HG03196 (cell line): Measurements from ENCODE around the gene PUSL1.

Experiments used
- ATAC-seq: cut with Tn5 transposase; IDR thresholded peaks from one replicate; pipeline ENCODE4 v1.9.1; 2021; ENCODE audit not compliant: unreplicated experiment

PUSL1 gene

GRCh38 chr1:1293263-1294249 is 14.8 kb upstream of the PUSL1 start:
- ATAC-seq = no peak

GRCh38 chr1:1294250-1294890 is 14.0 kb upstream of the PUSL1 start:
- ATAC-seq = no peak

- ATAC-seq = no peak
These were observed 13.1 kb upstream of the PUSL1 start for GRCh38 chr1:1295154-1295923.

GRCh38 chr1:1296070-1297061 is 12.0 kb upstream of the PUSL1 start:
- ATAC-seq = no peak

GRCh38 chr1:1297802-1298424 is 10.5 kb upstream of the PUSL1 start:
- no peak for ATAC-seq

- ATAC-seq = no peak
These were observed 9.3 kb upstream of the PUSL1 start for GRCh38 chr1:1298861-1299685.

GRCh38 chr1:1299686-1300351 is 8.6 kb upstream of the PUSL1 start:
- no peak for ATAC-seq

- no peak for ATAC-seq
These were observed 8.1 kb upstream of the PUSL1 start for GRCh38 chr1:1300352-1300739.

- no peak for ATAC-seq
These were observed 6.4 kb upstream of the PUSL1 start for GRCh38 chr1:1302006-1302430.

- no peak for ATAC-seq
These were observed 5.4 kb upstream of the PUSL1 start for GRCh38 chr1:1302951-1303509.

- ATAC-seq = no peak
These were observed 4.7 kb upstream of the PUSL1 start for GRCh38 chr1:1303736-1304135.

- ATAC-seq = no peak
These were observed 3.8 kb upstream of the PUSL1 start for GRCh38 chr1:1304331-1305299.

- ATAC-seq = no peak
These were observed 2.9 kb upstream of the PUSL1 start for GRCh38 chr1:1305300-1306069.

- no peak for ATAC-seq
These were observed 2.2 kb upstream of the PUSL1 start for GRCh38 chr1:1306070-1306660.

- no peak for ATAC-seq
These were observed 1.6 kb upstream of the PUSL1 start for GRCh38 chr1:1306661-1307260.
